Cardiac fibroblast (primary cell): ENCODE data around the gene GNA12.
A peak's percentile ranks its signal among the peaks of the same experiment; 100 is the strongest.

Experiments used
- DNase-seq, 2 donors: peaks; one replicate each; pipeline versions ENCODE4 v3.0.0 to v3.0.0-alpha.2; 2010; ENCODE audit warnings: low read depth in 2 of 2
- H3K4me3 ChIP-seq, 2 donors: replicated peaks in 1 of 2; 1 replicate in 1 of 2; 2 replicates in 1 of 2; pipeline ENCODE4 v1.5.1; 2011; ENCODE audit warnings: low read depth in 2 of 2, low read length in 2 of 2, mild to moderate bottlenecking in 2 of 2, moderate library complexity in 1 of 2
- CTCF ChIP-seq: IDR thresholded peaks from one replicate; pipeline ENCODE4 v1.5.1; 2011; ENCODE audit warnings: low read depth, mild to moderate bottlenecking, low read length, inconsistent platforms

The GNA12 gene

GRCh38 chr7:2844153-2845033 lies at the start of gene GNA12:
Gene GNA12, minus strand, starts transcription at chr7:2844308. Its CDS starts 147 bp downstream, at chr7:2844161.
- peak within 1 kb of the TSS; percentile 73 to 82 for H3K4me3 ChIP-seq
- TF ChIP-seq CTCF, result no peak
- DNase-seq, result peak; percentile 99

GRCh38 chr7:2893411-2893861 lies 49.3 kb upstream of the GNA12 start:
- DNase-seq, result no peak
- no peak overlapping the region for H3K4me3 ChIP-seq
- TF ChIP-seq CTCF, result no peak

- DNase-seq, result no peak
- no peak for TF ChIP-seq CTCF
- H3K4me3 ChIP-seq, result no peak overlapping the region
Observed at GRCh38 chr7:2892549-2892948, 48.4 kb upstream of the GNA12 start.

GRCh38 chr7:2887816-2888215 lies 43.7 kb upstream of the GNA12 start:
- no peak overlapping the region for H3K4me3 ChIP-seq
- DNase-seq, result no peak
- no peak for TF ChIP-seq CTCF

- no peak overlapping the region for H3K4me3 ChIP-seq
- TF ChIP-seq CTCF, result peak; percentile 92
- peak; percentile 89 for DNase-seq
Observed at GRCh38 chr7:2886900-2887299, 42.8 kb upstream of the GNA12 start.

- H3K4me3 ChIP-seq, result no peak overlapping the region
- no peak for DNase-seq
- no peak for TF ChIP-seq CTCF
Observed at GRCh38 chr7:2886391-2886790, 42.3 kb upstream of the GNA12 start.
